Endodermal cell (in vitro differentiated cells): ENCODE measurements around the gene RAB40C. TPM values are rescaled to one million over a fixed set of nuclear protein-coding genes. Genes with fewer than 3 reads are reported as not detected.

Source experiments
- DNase-seq: peaks from one replicate; pipeline ENCODE4 v3.0.0-alpha.2; 2017
- H3K27ac ChIP-seq: 2 replicates; pipeline ENCODE4 v1.5.1; 2013; ENCODE audit warnings: mild to moderate bottlenecking, low read depth, low read length, moderate library complexity
- H3K27me3 ChIP-seq: 2 replicates; pipeline ENCODE4 v1.6.1; 2013; ENCODE audit warnings: mild to moderate bottlenecking, low read length, moderate library complexity; ENCODE audit not compliant: insufficient read depth, control insufficient read depth, poor library complexity, severe bottlenecking
- H3K36me3 ChIP-seq: 2 replicates; pipeline ENCODE4 v1.7.0; 2013; ENCODE audit warnings: mild to moderate bottlenecking, low read length, moderate library complexity; ENCODE audit not compliant: control insufficient read depth, insufficient read depth
- H3K4me1 ChIP-seq: one replicate; pipeline ENCODE4 v1.7.0; 2013; ENCODE audit warnings: low read length; ENCODE audit not compliant: control insufficient read depth, insufficient read depth
- H3K4me3 ChIP-seq: 2 replicates; pipeline ENCODE4 v1.5.1; 2013; ENCODE audit warnings: mild to moderate bottlenecking, low read length, moderate library complexity
- H3K9ac ChIP-seq: 2 replicates; pipeline ENCODE4 v1.6.1; 2013; ENCODE audit warnings: mild to moderate bottlenecking, low read length, moderate library complexity; ENCODE audit not compliant: poor library complexity, severe bottlenecking; ENCODE audit errors: extremely low read depth
- H3K9me3 ChIP-seq: 2 replicates; pipeline ENCODE4 v1.6.1; 2013; ENCODE audit warnings: mild to moderate bottlenecking, low read length, moderate library complexity; ENCODE audit not compliant: control insufficient read depth
- H3K27ac Mint-ChIP-seq: 2 replicates; pipeline ENCODE4 v1.8.0; 2020; ENCODE audit warnings: mixed read lengths
- H3K27me3 Mint-ChIP-seq: 2 replicates; pipeline ENCODE4 v1.8.0; 2021; ENCODE audit warnings: mild to moderate bottlenecking, mixed read lengths; ENCODE audit not compliant: insufficient read depth
- H3K36me3 Mint-ChIP-seq: 2 replicates; pipeline ENCODE4 v1.8.0; 2020; ENCODE audit warnings: low read depth, mixed read lengths
- H3K4me1 Mint-ChIP-seq: 2 replicates; pipeline ENCODE4 v1.8.0; 2020; ENCODE audit warnings: mixed read lengths
- H3K4me3 Mint-ChIP-seq: 2 replicates; pipeline ENCODE4 v1.8.0; 2020; ENCODE audit warnings: mild to moderate bottlenecking, moderate library complexity, mixed read lengths
- H3K9me3 Mint-ChIP-seq: 2 replicates; pipeline ENCODE4 v1.8.0; 2020; ENCODE audit warnings: mild to moderate bottlenecking, mixed read lengths
- CTCF ChIP-seq: fragments of 200-600 bp; sonication (generic); conservative IDR thresholded peaks from 2 replicates; pipeline ENCODE4 v1.5.0; 2021; ENCODE audit warnings: antibody characterized with exemption, mild to moderate bottlenecking
- WGBS, 2 experiments: methylation state at CpG; one replicate each; pipeline versions ENCODE4 v1.1.5 to v1.1.7; 2013; ENCODE audit warnings: missing lambda C conversion rate in 2 of 2, mixed read lengths in 1 of 2; ENCODE audit not compliant: insufficient coverage in 1 of 2, insufficient read length in 1 of 2; 5-methylcytosine and 5-hydroxymethylcytosine counted together
- total RNA-seq, 2 donors: library from RNA; stranded (reverse); fragmentation: NEBNext Ultra II Directional in 1 of 2; extraction: Animal tissue kit (Norgen Biotek cat#: 25700) in 1 of 2; gene quantifications; 2 replicates in 1 of 2; 3 replicates in 1 of 2; pipeline ENCODE4 v1.2.1, GENCODE V29; 2021

RAB40C gene
- total RNA-seq, 2 donors from 2014 or later, result 21.3 to 25.9 TPM

GRCh38 chr16:666572-666971, 76.7 kb downstream of the RAB40C start:
- DNase-seq, result no peak
- H3K4me3 ChIP-seq, result no peak overlapping the region
- H3K27me3 Mint-ChIP-seq, result no peaks in the 10 kb centered on the region
- peaks cover 4% of the 10 kb centered on the region for H3K4me1 ChIP-seq
- no peak overlapping the region for H3K9ac ChIP-seq
- WGBS, 2 experiments, result 84 to 89% methylated on average over 9 to 13 of the region's 13 CpGs
- no peak overlapping the region for H3K27ac Mint-ChIP-seq
- peaks cover 24% of the 10 kb centered on the region for H3K36me3 ChIP-seq
- H3K27me3 ChIP-seq, result no peaks in the 10 kb centered on the region
- H3K9me3 ChIP-seq, result no peaks in the 10 kb centered on the region
- H3K27ac ChIP-seq, result no peak overlapping the region
- H3K9me3 Mint-ChIP-seq, result no peaks in the 10 kb centered on the region
- H3K36me3 Mint-ChIP-seq, result peaks cover 19% of the 10 kb centered on the region
- H3K4me3 Mint-ChIP-seq, result no peak overlapping the region
- no peak for TF ChIP-seq CTCF
- H3K4me1 Mint-ChIP-seq, result peaks cover 3% of the 10 kb centered on the region

GRCh38 chr16:667113-667779, 77.4 kb downstream of the RAB40C start:
- Histone ChIP-seq H3K27me3 (no peaks in the 10 kb centered on the region), H3K4me1 (peaks cover 4% of the 10 kb centered on the region), H3K9me3 (no peaks in the 10 kb centered on the region), H3K36me3 (peaks cover 27% of the 10 kb centered on the region), H3K4me3 (no peak overlapping the region), H3K9ac (no peak overlapping the region), H3K27ac (no peak overlapping the region)
- H3K27ac Mint-ChIP-seq, result peak overlapping the region; percentile 74
- peaks cover 3% of the 10 kb centered on the region for H3K4me1 Mint-ChIP-seq
- H3K36me3 Mint-ChIP-seq, result peaks cover 19% of the 10 kb centered on the region
- WGBS, 2 experiments, result 90 to 92% methylated on average over 18 to 22 of the region's 22 CpGs
- DNase-seq, result no peak
- H3K27me3 Mint-ChIP-seq, result no peaks in the 10 kb centered on the region
- H3K9me3 Mint-ChIP-seq, result no peaks in the 10 kb centered on the region
- TF ChIP-seq CTCF, result no peak
- H3K4me3 Mint-ChIP-seq, result peak overlapping the region; percentile 70

GRCh38 chr16:667780-668518, 78.1 kb downstream of the RAB40C start, which contains the start of gene RHOT2:
TSS of gene RHOT2 (plus strand) at chr16:668132. CDS start at chr16:668200, 68 bp downstream.
- Histone ChIP-seq H3K4me1 (peaks cover 4% of the 10 kb centered on the region), H3K4me3 (peak within 1 kb of the TSS; percentile 88), H3K27ac (peak within 1 kb of the TSS; percentile 7), H3K27me3 (no peaks in the 10 kb centered on the region), H3K36me3 (peaks cover 31% of the 10 kb centered on the region), H3K9ac (peak within 1 kb of the TSS; percentile 76), H3K9me3 (no peaks in the 10 kb centered on the region)
- peak; percentile 96 for DNase-seq
- WGBS, 2 experiments, result 1 to 2% methylated on average over 29 to 78 of the region's 78 CpGs
- no peaks in the 10 kb centered on the region for H3K27me3 Mint-ChIP-seq
- peak within 1 kb of the TSS; percentile 74 for H3K27ac Mint-ChIP-seq
- peak; percentile 91 for TF ChIP-seq CTCF
- peaks cover 3% of the 10 kb centered on the region for H3K4me1 Mint-ChIP-seq
- no peaks in the 10 kb centered on the region for H3K9me3 Mint-ChIP-seq
- peak within 1 kb of the TSS; percentile 70 for H3K4me3 Mint-ChIP-seq
- peaks cover 20% of the 10 kb centered on the region for H3K36me3 Mint-ChIP-seq
